Metanephros (tissue), 1 donor: Measurements from ENCODE around the gene OTOP2. TPM values are rescaled to one million over a fixed set of nuclear protein-coding genes. Genes with fewer than 3 reads are reported as not detected.

ENCODE experiments used
- total RNA-seq: library from RNA; depleted of rRNA; stranded (reverse); fragments of >200 nt; gene quantifications from one replicate; pipeline ENCODE4 v1.2.3, GENCODE V29; 2014

OTOP2 gene
- not detected for total RNA-seq

GRCh38 chr17:74924250-74924948, at the start of gene OTOP2:
Gene OTOP2, plus strand, starts transcription at chr17:74924273. Its CDS starts 360 bp downstream, at chr17:74924633.

DNA sequence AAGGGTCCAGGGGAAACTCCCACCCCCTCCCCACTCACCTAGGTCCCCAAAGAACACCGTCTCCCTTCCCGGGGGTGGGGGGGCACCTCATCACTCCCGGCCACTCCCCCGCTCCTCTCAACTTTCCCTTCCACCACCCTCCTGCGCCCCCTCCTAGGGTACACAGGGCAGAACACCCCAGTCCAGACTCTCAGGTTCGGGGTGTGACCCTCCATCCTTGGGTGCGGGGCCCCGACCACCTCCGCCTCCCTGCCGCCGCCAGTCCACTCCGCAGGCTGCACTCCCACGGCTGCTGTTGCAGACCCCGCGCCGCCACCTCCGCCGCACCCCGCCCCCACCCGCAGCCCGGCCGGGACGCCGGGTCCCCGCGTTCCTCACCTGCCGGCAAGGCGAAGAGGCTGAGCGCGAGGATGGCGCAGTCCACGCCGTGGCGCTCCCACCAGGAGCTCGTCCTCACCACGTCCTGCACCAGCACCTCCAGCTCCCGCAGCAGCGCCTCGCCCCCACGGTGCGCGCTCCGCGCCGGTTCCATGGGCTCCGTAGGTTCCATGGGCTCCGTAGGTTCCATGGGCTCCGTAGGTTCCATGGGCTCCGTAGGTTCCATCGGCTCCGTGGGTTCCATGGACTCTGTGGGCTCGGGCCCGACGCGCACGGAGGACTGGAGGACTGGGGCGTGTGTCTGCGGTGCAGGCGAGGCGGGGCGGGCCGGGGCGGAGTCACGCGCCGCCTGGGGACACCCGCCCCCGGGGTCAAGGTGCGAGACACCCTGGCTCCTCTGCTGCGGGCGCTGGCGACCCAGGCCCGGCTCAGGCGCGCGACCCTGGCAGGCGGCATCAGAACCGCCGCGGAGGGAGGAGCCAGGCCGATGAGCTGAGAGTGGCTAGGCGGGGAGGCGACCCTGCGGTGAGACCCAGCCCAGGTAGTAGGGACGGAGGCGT, 30.8 kb upstream of the OTOP2 start, which contains the start of gene FADS6:
Gene FADS6, minus strand, starts transcription at position 660 of the 938 bp plus-strand sequence. Its CDS starts 38 bp downstream, at position 622.

GRCh38 chr17:74922694-74923537, 1.2 kb upstream of the OTOP2 start, which contains the start of gene USH1G:
Gene USH1G, minus strand, starts transcription at chr17:74923255. Its CDS starts 182 bp downstream, at chr17:74923073.

DNA sequence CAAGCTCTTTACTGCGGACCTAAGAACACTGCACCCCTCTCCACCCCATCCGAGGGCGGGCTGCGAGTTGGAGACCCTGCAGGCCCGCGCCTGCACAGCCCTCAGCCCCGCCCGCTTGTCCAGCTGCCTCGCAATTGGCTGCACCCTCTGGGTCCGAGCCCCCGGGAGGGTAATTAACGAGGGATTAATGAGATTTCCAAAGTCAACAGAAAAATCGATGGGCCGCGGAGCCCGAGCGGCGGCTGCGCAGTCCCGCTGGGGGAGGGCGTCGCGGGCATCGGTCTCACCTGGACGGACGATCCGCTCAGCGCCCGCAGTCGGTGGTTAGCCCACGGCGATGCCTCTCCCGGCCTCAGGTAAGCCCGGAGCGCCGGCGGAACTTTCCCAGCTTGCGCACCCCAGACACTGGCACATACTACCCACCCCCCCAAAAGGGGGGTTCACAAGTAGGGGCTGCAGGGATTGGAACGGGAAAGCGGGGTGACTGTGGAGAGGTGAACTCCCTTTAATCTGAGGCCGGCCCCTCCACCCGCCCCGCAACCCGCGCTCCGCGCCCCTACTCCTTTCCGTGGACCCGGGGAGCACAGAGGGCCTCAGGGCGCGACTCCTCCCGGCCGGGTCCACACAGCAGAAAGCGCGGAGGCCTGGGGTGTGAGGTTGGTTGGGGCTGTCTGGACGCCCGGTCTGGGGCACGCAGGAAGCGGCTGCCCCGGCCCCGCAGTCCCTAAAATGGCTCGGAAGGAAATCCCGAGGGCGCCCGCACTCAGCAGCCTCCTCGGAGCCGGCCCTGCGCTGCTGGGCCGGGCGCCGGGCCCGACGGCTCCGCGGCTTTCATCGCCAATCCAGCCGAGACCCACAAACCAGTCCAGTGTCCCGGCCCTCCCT, 11.8 kb downstream of the OTOP2 start, which contains the start of gene OTOP3:
Gene OTOP3, plus strand, starts transcription at position 314 of the 885 bp plus-strand sequence. Its CDS starts 24 bp downstream, at position 338.

DNA sequence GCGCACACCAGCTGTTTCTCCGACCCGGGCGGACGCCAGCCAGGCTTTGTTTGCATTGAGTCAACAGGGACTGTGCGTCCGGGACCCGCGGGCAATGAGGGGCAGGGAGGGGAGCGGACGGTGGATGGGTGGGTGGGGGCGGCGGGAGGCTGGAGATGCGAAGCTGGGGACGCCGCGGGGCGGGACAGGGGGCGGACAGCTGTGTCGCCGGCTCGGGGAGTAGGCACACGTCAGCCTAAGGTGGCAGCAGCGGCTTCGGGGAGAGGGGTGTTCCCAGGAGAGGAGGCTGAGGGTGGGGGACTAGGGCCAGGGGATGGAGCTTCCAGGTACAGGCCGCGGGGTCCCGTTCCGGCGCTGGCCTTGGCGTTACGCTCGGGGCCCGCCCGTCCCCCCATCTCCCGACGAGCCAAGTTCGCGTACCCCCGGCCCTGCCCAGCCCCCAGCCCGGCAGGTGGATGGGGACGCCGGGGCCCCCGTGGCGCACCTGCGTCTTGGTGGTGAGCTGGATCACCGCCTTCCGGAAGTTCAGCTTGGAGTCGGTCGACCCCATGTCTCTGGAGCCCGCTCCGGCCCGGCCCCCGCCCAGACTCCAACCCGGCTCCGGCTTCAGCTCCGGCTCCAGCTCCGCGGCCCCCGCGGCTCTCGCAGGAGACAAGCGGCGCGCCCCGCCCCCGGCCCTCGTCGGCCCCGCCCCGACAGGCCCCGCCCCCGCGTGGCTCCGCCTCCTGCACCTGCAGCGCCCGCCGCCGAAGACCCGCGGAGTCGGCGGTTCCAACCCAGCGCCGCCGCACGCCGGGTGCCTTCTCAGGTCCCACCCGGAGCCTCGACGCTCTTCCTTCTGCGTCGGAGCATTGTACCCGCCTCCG, 48.3 kb downstream of the OTOP2 start, which contains the start of gene HID1:
Gene HID1, minus strand, starts transcription at position 653 of the 866 bp plus-strand sequence. Its CDS starts 103 bp downstream, at position 550.

Other genes starting within 250 kb of the OTOP2 start
- 3.0 TPM for gene CD300LF, start 211.3 kb upstream of the OTOP2 start, total RNA-seq
- gene RAB37, start 187.0 kb upstream of the OTOP2 start, total RNA-seq: 3.0 TPM
- gene NHERF1, start 175.6 kb upstream of the OTOP2 start, total RNA-seq: 48.7 TPM
- gene NAT9, start 147.9 kb upstream of the OTOP2 start, total RNA-seq: 33.6 TPM
- 1.2 TPM for gene GRIN2C, start 64.4 kb upstream of the OTOP2 start, total RNA-seq
- 7.5 TPM for gene FDXR, start 51.3 kb upstream of the OTOP2 start, total RNA-seq
- 0.64 TPM for gene FADS6, start 30.6 kb upstream of the OTOP2 start, total RNA-seq
- 0.64 TPM for gene USH1G, start 1.0 kb upstream of the OTOP2 start, total RNA-seq
- gene OTOP3, start 11.6 kb downstream of the OTOP2 start, total RNA-seq: not detected
- 13.1 TPM for gene HID1, start 48.5 kb downstream of the OTOP2 start, total RNA-seq
- gene CDR2L, start 63.4 kb downstream of the OTOP2 start, total RNA-seq: 8.2 TPM
- gene MRPL58, start 88.4 kb downstream of the OTOP2 start, total RNA-seq: 40.1 TPM
- 237 TPM for gene ATP5PD, start 122.7 kb downstream of the OTOP2 start, total RNA-seq
- gene KCTD2, start 123.0 kb downstream of the OTOP2 start, total RNA-seq: 18.5 TPM
- gene SLC16A5, start 163.7 kb downstream of the OTOP2 start, total RNA-seq: 62.5 TPM
- 9.2 TPM for gene ARMC7, start 185.7 kb downstream of the OTOP2 start, total RNA-seq
- 72.2 TPM for gene NT5C, start 207.5 kb downstream of the OTOP2 start, total RNA-seq
- 53.8 TPM for gene JPT1, start 230.2 kb downstream of the OTOP2 start, total RNA-seq